ENCODE results near the gene VWA8. TPM values are rescaled to one million over a fixed set of nuclear protein-coding genes. Genes with fewer than 3 reads are reported as not detected.
A peak's percentile ranks its signal among the peaks of the same experiment; 100 is the strongest.

The VWA8 gene
- total RNA-seq, 1 donor from 2014 or later: 14.6 TPM

DNA sequence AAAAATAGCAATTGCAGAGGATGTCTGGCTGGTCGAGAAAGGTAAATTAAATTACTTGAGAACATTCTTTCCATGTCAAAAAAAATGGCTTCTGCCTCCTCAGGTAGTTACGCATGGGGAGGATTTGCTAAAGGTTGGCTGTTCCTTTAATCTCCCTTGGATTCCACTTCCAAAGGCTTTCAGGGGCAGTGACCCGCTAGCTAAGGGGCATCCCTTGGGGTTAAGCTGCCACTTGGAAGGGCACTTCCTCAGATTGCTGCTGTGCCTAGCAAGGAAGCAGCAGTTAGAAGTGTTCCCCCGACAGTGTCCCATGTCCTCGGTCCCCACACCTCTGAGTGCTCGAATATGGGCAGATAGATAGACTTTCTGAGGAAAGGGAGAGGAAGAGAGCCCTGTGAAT lies 395.1 kb downstream of the VWA8 start:
- Histone ChIP-seq H3K4me3 (ENCODE audit: low read depth, low read length) (no peak overlapping the region), H3K36me3 (ENCODE audit: control insufficient read depth, insufficient read depth, low read length) (no peaks in the 10 kb centered on the region), H3K27me3 (ENCODE audit: control insufficient read depth, insufficient read depth, low read length) (no peaks in the 10 kb centered on the region)
- TF ChIP-seq, protein P1, sequence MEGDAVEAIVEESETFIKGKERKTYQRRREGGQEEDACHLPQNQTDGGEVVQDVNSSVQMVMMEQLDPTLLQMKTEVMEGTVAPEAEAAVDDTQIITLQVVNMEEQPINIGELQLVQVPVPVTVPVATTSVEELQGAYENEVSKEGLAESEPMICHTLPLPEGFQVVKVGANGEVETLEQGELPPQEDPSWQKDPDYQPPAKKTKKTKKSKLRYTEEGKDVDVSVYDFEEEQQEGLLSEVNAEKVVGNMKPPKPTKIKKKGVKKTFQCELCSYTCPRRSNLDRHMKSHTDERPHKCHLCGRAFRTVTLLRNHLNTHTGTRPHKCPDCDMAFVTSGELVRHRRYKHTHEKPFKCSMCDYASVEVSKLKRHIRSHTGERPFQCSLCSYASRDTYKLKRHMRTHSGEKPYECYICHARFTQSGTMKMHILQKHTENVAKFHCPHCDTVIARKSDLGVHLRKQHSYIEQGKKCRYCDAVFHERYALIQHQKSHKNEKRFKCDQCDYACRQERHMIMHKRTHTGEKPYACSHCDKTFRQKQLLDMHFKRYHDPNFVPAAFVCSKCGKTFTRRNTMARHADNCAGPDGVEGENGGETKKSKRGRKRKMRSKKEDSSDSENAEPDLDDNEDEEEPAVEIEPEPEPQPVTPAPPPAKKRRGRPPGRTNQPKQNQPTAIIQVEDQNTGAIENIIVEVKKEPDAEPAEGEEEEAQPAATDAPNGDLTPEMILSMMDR (IDR thresholded peaks at IDR 0.05; ENCODE audit: insufficient read depth, low read length, poor library complexity, severe bottlenecking): no peak
- DNase-seq (ENCODE audit: low read depth): no peak

DNA sequence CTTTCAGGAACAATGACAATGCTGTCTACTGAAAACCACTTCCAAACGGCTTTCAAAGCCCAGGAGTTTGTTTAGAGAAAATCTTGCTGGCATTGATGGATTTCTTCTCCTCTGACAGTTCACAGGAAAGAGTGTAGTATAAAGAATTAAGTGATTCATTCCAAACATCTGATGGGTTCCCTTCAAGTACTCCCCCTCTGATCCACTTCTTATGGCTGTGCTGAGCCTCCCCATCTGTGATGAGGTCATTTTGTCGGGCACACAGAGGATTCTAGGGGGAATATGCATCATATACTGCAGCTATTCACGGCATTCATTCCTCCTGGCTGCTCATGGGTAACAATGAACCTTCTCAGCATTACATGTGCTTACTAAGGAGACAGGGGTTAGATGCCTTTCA lies 395.7 kb downstream of the VWA8 start:
- H3K36me3 ChIP-seq (ENCODE audit: control insufficient read depth, insufficient read depth, low read length): no peaks in the 10 kb centered on the region
- no peak overlapping the region for H3K4me3 ChIP-seq (ENCODE audit: low read depth, low read length)
- peak; percentile 90 for DNase-seq (ENCODE audit: low read depth)
- TF ChIP-seq, protein P1 (IDR thresholded peaks at IDR 0.05; ENCODE audit: insufficient read depth, low read length, poor library complexity, severe bottlenecking): no peak
- no peaks in the 10 kb centered on the region for H3K27me3 ChIP-seq (ENCODE audit: control insufficient read depth, insufficient read depth, low read length)

DNA sequence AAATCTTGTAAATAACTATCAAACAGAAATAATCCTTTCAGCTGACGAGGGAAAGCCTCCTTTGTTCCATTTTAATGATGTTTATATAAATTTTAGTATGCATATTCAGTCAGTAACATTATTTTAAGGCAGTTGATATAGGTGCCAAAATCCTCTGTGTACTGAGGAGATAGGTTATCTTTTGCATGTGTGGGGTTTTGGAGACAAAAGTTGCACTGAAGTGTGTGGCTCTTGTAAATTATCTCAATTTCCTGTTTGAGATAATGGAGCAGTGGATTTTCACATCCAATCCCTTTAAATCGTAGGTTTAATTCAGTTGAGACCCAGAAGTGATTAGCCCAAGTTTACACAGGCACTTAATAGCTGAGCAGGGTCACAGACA lies 396.9 kb downstream of the VWA8 start:
- no peaks in the 10 kb centered on the region for H3K36me3 ChIP-seq (ENCODE audit: control insufficient read depth, insufficient read depth, low read length)
- TF ChIP-seq, protein P1 (IDR thresholded peaks at IDR 0.05; ENCODE audit: insufficient read depth, low read length, poor library complexity, severe bottlenecking): no peak
- no peaks in the 10 kb centered on the region for H3K27me3 ChIP-seq (ENCODE audit: control insufficient read depth, insufficient read depth, low read length)
- no peak overlapping the region for H3K4me3 ChIP-seq (ENCODE audit: low read depth, low read length)
- DNase-seq (ENCODE audit: low read depth): no peak

DNA sequence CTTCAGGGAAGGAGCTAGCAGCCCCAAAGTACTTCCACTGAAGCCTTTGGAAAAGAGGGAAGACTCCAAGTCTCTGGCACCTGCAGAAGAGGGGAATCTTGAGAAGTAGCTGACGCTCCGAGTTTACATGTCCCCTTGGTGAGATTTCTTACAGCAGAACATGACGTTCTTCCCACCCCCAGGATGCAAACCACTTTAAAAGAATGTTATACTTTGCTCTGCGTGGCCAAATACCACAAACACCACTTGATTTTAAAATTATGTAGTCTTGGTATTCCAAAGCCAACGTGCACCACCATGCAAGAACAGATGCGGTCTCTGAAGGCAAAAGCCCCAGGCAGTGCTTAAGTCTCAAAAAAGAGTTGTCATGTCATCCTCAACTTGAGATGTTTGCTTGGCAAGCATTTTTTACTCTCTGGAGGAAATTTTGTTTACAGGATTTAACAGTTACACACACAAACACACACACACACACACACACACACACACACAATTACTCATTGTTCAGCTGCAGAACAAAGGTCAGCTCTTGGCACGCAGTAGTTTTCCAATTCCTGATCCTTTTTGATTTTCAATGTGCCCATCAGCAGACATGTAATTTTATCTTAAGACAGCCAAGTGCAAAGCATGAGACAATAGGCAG lies 397.4 kb downstream of the VWA8 start:
- no peak for DNase-seq (ENCODE audit: low read depth)
- Histone ChIP-seq H3K36me3 (ENCODE audit: control insufficient read depth, insufficient read depth, low read length) (no peaks in the 10 kb centered on the region), H3K4me3 (ENCODE audit: low read depth, low read length) (no peak overlapping the region), H3K27me3 (ENCODE audit: control insufficient read depth, insufficient read depth, low read length) (no peaks in the 10 kb centered on the region)
- TF ChIP-seq, protein P1 (IDR thresholded peaks at IDR 0.05; ENCODE audit: insufficient read depth, low read length, poor library complexity, severe bottlenecking): no peak

DNA sequence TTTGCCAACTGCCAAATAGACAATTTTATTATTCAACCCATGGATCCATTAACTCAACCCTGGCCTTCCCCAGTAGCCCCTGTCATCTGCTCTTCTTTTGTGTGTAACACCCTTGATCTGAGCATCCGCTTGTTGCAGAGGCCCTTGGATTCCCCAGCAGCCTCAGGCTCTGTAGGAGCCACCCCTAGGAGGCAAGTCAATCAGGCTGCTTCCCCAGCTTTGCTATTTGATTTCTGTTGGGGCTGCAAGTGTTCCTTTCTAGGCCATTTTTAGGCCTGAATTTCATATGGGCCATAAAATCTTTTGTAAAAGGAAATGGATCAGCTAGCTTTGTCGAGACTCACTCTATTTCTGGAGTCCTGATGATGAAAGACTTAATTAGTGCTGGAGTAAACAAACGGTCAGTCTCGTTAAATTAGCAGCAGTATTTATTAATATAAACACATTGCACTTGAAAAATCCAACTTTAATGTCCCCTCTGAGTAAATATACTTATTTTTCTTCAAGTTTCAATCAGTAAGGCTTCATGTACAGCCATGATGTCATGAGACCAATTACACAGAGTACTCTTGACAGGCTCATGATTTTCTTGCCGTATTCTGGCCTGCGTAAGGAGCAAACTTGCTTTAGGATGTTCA lies 398.2 kb downstream of the VWA8 start:
- Histone ChIP-seq H3K36me3 (ENCODE audit: control insufficient read depth, insufficient read depth, low read length) (no peaks in the 10 kb centered on the region), H3K4me3 (ENCODE audit: low read depth, low read length) (no peak overlapping the region), H3K27me3 (ENCODE audit: control insufficient read depth, insufficient read depth, low read length) (no peaks in the 10 kb centered on the region)
- no peak for DNase-seq (ENCODE audit: low read depth)
- TF ChIP-seq, protein P1 (IDR thresholded peaks at IDR 0.05; ENCODE audit: insufficient read depth, low read length, poor library complexity, severe bottlenecking): no peak

DNA sequence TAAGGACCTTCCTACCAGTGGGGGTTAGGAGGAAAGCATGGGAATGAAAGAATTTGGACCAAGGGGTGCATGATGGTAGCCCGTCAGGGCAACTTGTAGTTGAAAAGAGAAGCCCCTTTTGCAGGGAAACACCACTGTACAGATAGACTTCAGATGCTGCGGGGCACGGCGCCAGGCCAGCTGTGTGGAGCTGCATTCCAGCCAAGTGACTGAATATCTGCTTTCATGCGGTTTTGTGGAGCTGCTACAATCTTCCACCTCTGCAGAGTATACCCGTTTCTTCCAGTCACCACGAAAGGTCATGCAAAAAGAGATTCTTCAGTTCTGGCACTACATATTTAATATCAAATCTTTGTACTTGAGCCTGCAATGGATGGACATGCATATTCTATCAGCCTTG lies 398.8 kb downstream of the VWA8 start:
- no peak for DNase-seq (ENCODE audit: low read depth)
- Histone ChIP-seq H3K36me3 (ENCODE audit: control insufficient read depth, insufficient read depth, low read length) (no peaks in the 10 kb centered on the region), H3K4me3 (ENCODE audit: low read depth, low read length) (no peak overlapping the region), H3K27me3 (ENCODE audit: control insufficient read depth, insufficient read depth, low read length) (no peaks in the 10 kb centered on the region)
- TF ChIP-seq, protein P1 (IDR thresholded peaks at IDR 0.05; ENCODE audit: insufficient read depth, low read length, poor library complexity, severe bottlenecking): no peak
